AG09309 (cell line): ENCODE measurements around the gene HAVCR2.

Experiments
- DNase-seq: peaks from one replicate; pipeline ENCODE4 v3.0.0-alpha.2; 2010; ENCODE audit warnings: low read depth
- H3K4me3 ChIP-seq: 2 replicates; pipeline ENCODE4 v1.5.1; 2011; ENCODE audit warnings: mild to moderate bottlenecking, low read depth, low read length, moderate library complexity; ENCODE audit not compliant: control insufficient read depth
- TF ChIP-seq, protein P1 (sequence below): IDR thresholded peaks from 2 replicates; pipeline ENCODE4 v1.5.1; 2011; ENCODE audit warnings: mild to moderate bottlenecking, low read depth, low read length, inconsistent platforms; ENCODE audit not compliant: insufficient read depth, control insufficient read depth; ENCODE audit errors: missing control alignments

The HAVCR2 gene

DNA sequence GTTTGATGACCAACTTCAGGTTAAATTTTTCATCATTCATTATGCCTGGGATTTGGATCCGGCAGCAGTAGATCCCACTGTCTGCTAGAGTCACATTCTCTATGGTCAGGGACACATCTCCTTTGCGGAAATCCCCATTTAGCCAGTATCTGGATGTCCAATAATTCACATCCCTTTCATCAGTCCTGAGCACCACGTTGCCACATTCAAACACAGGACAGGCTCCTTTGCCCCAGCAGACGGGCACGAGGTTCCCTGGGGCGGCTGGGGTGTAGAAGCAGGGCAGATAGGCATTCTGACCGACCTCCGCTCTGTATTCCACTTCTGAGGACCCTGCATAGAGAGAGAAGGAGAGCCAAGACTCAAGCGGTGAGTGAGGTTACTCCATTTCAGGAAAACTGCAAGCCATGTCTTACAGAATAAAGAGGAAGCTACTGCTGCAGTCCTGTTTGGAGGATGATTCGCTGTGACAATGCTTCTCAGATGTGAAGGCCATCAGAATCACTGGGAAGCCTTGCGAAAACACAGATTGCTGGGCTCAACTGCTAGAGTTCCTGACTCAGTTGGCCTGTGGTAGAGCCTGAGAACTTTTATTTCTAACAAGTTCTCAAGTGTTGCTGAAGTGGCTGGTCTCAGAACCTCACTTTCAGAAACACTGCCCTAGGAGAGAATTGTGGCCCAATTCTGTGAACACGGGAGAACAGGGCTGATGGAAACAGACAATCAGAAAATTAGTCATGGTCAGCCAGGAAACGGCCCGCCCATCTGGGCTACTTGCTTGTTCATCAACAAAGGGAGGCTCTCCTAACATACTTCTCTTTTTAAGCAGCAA lies 2.0 kb downstream of the HAVCR2 start:
- no peak overlapping the region for H3K4me3 ChIP-seq
- TF ChIP-seq, protein P1, sequence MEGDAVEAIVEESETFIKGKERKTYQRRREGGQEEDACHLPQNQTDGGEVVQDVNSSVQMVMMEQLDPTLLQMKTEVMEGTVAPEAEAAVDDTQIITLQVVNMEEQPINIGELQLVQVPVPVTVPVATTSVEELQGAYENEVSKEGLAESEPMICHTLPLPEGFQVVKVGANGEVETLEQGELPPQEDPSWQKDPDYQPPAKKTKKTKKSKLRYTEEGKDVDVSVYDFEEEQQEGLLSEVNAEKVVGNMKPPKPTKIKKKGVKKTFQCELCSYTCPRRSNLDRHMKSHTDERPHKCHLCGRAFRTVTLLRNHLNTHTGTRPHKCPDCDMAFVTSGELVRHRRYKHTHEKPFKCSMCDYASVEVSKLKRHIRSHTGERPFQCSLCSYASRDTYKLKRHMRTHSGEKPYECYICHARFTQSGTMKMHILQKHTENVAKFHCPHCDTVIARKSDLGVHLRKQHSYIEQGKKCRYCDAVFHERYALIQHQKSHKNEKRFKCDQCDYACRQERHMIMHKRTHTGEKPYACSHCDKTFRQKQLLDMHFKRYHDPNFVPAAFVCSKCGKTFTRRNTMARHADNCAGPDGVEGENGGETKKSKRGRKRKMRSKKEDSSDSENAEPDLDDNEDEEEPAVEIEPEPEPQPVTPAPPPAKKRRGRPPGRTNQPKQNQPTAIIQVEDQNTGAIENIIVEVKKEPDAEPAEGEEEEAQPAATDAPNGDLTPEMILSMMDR, result no peak
- DNase-seq, result no peak

DNA sequence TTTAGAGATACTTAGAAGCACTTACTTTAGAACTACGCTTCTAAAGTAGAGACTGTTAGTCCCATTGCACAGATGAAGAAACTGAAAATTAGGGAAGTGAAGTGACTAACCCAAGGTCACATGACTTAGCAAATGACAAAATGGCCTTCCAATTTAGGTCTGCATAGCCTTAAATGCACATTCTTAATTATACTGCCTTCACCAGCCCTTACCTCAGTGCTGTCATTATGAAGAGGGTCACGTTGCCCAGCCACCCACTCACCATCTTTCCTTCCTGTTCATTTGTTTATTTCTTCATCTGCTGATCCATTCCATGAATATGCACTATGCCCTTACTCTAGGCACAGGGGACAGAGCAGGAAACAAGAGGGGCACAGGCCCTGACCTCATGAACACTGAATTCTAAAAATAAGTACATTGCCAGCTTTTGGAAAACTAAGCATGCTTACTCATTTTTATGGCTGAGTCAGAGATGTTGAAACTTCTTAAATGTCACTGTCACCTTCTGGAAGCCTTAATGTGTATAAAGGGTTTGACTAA lies 8.6 kb downstream of the HAVCR2 start:
- no peak overlapping the region for H3K4me3 ChIP-seq
- peak; percentile 25 for DNase-seq
- TF ChIP-seq, protein P1, result no peak

DNA sequence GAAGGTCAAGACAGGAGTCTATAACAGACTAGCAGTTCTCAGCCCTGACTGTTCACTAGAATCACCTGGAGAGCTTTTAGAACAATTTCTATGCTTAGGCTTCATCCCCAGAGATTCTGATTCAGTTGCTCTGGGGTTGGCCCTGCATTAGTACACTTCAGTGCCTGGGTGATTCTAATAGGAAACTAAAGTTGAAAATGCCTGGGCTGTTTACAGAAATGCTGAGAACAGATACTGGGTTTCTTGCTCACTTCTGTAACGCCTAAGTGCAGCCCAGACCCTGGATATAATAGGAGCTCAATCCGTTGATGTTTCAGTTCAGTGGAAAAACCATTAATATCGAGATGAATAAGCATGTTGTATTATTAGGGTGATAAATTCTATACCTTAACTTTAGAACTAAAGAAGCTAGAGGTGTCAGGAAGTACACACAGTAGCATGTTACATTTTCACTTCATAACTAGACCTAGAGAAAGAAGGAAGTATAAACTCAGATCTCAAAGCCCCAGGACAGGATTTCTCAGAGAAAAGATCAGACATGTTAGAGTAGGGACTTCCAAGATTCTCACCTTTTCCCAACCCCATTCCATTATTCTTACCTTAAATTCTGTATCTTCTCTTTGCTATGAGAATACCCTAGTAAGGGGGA lies 20.4 kb downstream of the HAVCR2 start:
- TF ChIP-seq, protein P1, result no peak
- no peak for DNase-seq
- H3K4me3 ChIP-seq, result no peak overlapping the region

DNA sequence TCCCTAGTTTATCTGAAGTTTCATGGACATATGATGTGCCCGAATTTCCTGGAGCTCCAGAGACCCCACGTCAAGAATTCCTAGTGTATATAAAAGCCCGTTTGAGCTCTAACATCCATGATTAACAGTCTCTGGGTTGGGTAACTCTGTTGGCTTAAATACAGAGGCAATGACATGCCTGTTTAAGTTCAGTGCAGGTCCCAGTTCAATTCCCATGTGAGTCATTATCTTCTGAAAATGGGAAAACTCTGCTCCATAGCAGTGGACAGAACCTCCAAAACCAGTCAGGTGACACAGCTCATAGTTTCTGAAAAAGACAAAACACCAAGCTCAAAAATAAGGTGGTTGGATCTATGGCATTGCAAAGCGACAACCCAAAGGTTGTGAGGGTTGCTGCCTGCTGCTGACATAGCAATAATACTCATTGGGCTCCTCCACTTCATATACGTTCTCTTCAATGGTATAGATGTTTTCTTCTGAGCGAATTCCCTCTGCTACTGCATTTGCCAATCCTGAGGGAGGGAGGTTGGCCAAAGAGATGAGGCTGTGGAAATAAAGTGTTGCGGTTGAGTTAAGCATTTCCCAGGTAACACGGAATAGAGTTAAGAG lies 22.0 kb downstream of the HAVCR2 start:
- TF ChIP-seq, protein P1, result no peak
- DNase-seq, result no peak
- no peak overlapping the region for H3K4me3 ChIP-seq

DNA sequence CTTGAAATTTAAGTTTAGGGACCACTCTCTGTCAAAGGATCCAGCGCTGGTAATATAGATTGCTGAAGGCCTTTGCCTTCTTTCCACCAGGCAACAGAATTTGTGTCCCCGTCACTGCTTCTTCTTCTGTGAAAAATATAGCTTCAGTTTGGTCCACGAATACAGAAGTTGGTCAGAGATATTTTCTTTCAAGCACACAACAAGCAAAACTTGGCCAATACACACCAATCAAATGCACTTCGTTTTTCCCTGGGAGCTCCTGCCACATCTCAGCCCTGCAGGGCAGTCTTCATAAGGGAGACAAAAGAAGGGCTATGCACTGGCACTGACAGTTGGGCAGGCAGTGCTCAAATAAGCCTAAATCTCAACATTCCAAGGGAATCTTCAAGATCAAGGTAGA lies 22.9 kb downstream of the HAVCR2 start:
- TF ChIP-seq, protein P1, result no peak
- H3K4me3 ChIP-seq, result no peak overlapping the region
- no peak for DNase-seq

DNA sequence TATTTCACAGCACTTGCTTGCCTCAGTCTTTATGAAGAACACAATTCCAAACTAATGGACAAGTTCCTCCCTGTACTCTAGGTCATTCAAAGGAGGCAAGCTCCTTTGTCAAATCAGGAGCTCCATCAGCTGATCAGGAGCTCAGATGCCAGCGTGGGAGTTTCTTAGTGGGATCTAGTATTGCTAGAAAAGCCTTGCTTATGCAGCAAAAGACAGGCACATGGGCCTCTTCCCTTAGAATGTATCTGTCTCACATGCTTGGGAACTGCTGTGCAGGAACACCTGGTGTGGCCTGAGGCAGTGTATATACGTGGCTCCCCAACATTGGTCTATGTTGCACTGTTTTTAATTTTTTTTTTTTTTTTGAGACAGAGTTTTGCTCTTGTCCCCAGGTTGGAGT lies 28.6 kb downstream of the HAVCR2 start:
- no peak overlapping the region for H3K4me3 ChIP-seq
- DNase-seq, result no peak
- TF ChIP-seq, protein P1, result no peak
